BLaER1 (cell line): ENCODE results near the gene FBXW4.
A peak's percentile ranks its signal among the peaks of the same experiment; 100 is the strongest.

Experiments
- H3K27ac ChIP-seq: shearing (Covaris generic); formaldehyde crosslinking; 2 replicates; pipeline ENCODE4 v1.8.1; 2022
- H3K27me3 ChIP-seq: shearing (Covaris generic); formaldehyde crosslinking; 2 replicates; pipeline ENCODE4 v1.8.1; 2022
- H3K36me3 ChIP-seq: shearing (Covaris generic); formaldehyde crosslinking; 2 replicates; pipeline ENCODE4 v1.8.1; 2022
- H3K4me1 ChIP-seq: shearing (Covaris generic); formaldehyde crosslinking; 2 replicates; pipeline ENCODE4 v1.8.1; 2022
- H3K4me2 ChIP-seq: shearing (Covaris generic); formaldehyde crosslinking; 2 replicates; pipeline ENCODE4 v1.8.1; 2022
- H3K4me3 ChIP-seq: shearing (Covaris generic); formaldehyde crosslinking; 2 replicates; pipeline ENCODE4 v1.8.1; 2022
- H3K9ac ChIP-seq: shearing (Covaris generic); formaldehyde crosslinking; 2 replicates; pipeline ENCODE4 v1.8.1; 2022
- H3K9me3 ChIP-seq: shearing (Covaris generic); formaldehyde crosslinking; 2 replicates; pipeline ENCODE4 v1.8.1; 2022
- H4K20me1 ChIP-seq: shearing (Covaris generic); formaldehyde crosslinking; 2 replicates; pipeline ENCODE4 v1.8.1; 2022
- Cebpa-rat ChIP-seq: shearing (Covaris generic); IDR thresholded peaks from 2 replicates; pipeline ENCODE4 v1.8.1; 2022

The FBXW4 gene

GRCh38 chr10:101569622-101570427 lies 125.1 kb downstream of the FBXW4 start:
- no peaks in the 10 kb centered on the region for H3K36me3 ChIP-seq
- peaks cover 44% of the 10 kb centered on the region for H3K27me3 ChIP-seq
- peak overlapping the region; percentile 75 for H3K4me3 ChIP-seq
- TF ChIP-seq Cebpa-rat: no peak
- peaks cover 37% of the 10 kb centered on the region for H3K4me1 ChIP-seq
- H4K20me1 ChIP-seq: no peaks in the 10 kb centered on the region
- peak overlapping the region; percentile 75; the same call in 1 of the 2 replicates for H3K9ac ChIP-seq
- H3K4me2 ChIP-seq: peak overlapping the region; percentile 97
- no peak overlapping the region for H3K27ac ChIP-seq
- H3K9me3 ChIP-seq: peaks cover 5% of the 10 kb centered on the region; the same call in 1 of the 2 replicates

GRCh38 chr10:101569323-101569621 lies 125.7 kb downstream of the FBXW4 start:
- TF ChIP-seq Cebpa-rat: no peak
- Histone ChIP-seq H3K27ac (no peak overlapping the region), H4K20me1 (no peaks in the 10 kb centered on the region), H3K27me3 (peaks cover 44% of the 10 kb centered on the region), H3K36me3 (no peaks in the 10 kb centered on the region), H3K4me3 (peak overlapping the region; percentile 75), H3K9me3 (peaks cover 5% of the 10 kb centered on the region; the same call in 1 of the 2 replicates), H3K4me1 (peaks cover 37% of the 10 kb centered on the region), H3K9ac (no peak overlapping the region), H3K4me2 (peak overlapping the region; percentile 97)

GRCh38 chr10:101568054-101568745 lies 126.8 kb downstream of the FBXW4 start:
- no peak overlapping the region for H3K27ac ChIP-seq
- H3K4me1 ChIP-seq: peaks cover 37% of the 10 kb centered on the region
- TF ChIP-seq Cebpa-rat: no peak
- H4K20me1 ChIP-seq: no peaks in the 10 kb centered on the region
- H3K4me2 ChIP-seq: peak overlapping the region; percentile 64; the same call in 1 of the 2 replicates
- no peaks in the 10 kb centered on the region for H3K36me3 ChIP-seq
- H3K27me3 ChIP-seq: peaks cover 44% of the 10 kb centered on the region
- peaks cover 5% of the 10 kb centered on the region; the same call in 1 of the 2 replicates for H3K9me3 ChIP-seq
- H3K4me3 ChIP-seq: no peak overlapping the region
- H3K9ac ChIP-seq: no peak overlapping the region

DNA sequence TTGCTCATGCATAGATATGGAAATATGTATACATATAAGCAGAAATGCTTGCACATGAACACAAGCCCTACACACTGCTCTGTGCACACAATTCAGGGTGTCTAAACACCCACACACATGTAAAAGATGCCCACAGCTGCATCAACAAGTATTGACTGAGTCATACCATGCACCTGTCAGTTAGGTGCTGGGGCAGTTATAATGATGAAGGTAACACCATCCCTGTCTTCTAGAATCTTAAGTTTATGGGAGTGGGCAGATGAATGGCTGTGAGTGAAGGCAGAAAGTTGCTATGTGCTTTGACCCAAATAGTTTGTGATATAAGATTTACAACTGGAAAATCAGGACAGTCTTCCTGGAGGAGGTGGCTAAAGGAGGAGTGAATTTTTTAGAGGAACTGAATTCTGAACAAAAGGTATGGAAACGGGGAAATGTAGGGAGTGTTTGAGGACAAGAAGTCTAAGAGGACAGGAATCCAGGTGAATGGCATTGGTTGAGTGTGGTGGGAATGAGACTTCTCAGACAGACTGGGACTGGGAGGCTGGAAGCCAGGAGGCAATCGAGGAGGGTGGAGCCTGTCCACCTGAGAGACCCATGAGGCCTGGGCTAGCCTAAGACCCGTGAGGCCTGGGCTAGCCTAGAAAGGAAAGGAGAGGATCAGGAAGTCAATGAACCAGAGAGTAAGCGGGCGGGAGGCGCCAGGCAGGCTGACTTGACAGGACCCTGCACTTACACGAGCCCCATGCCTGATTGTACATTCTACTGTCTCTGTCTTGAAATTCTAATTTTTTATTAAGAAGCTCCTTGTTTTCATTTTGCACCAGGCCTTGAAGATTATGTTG lies 127.6 kb downstream of the FBXW4 start:
- no peak overlapping the region for H3K4me3 ChIP-seq

GRCh38 chr10:101566333-101567164 lies 128.4 kb downstream of the FBXW4 start:
- Histone ChIP-seq H4K20me1 (no peaks in the 10 kb centered on the region), H3K27me3 (peaks cover 44% of the 10 kb centered on the region), H3K4me1 (peaks cover 38% of the 10 kb centered on the region), H3K4me2 (peak overlapping the region; percentile 64), H3K27ac (no peak overlapping the region), H3K9me3 (no peaks in the 10 kb centered on the region), H3K4me3 (no peak overlapping the region), H3K36me3 (no peaks in the 10 kb centered on the region), H3K9ac (no peak overlapping the region)
- no peak for TF ChIP-seq Cebpa-rat

More for the DNA sequence above, 127.6 kb downstream of the FBXW4 start:
- Histone ChIP-seq H3K9ac (no peak overlapping the region), H3K4me2 (peak overlapping the region; percentile 64), H3K27ac (no peak overlapping the region), H3K27me3 (peaks cover 44% of the 10 kb centered on the region), H3K36me3 (no peaks in the 10 kb centered on the region), H4K20me1 (no peaks in the 10 kb centered on the region), H3K9me3 (no peaks in the 10 kb centered on the region), H3K4me1 (peaks cover 37% of the 10 kb centered on the region)
- no peak for TF ChIP-seq Cebpa-rat

- TF ChIP-seq Cebpa-rat: no peak
- H3K4me3 ChIP-seq: no peak overlapping the region
- H3K4me2 ChIP-seq: peak overlapping the region; percentile 64
- peaks cover 40% of the 10 kb centered on the region for H3K4me1 ChIP-seq
- H3K27ac ChIP-seq: no peak overlapping the region
- H4K20me1 ChIP-seq: no peaks in the 10 kb centered on the region
- no peaks in the 10 kb centered on the region for H3K9me3 ChIP-seq
- H3K36me3 ChIP-seq: no peaks in the 10 kb centered on the region
- no peak overlapping the region for H3K9ac ChIP-seq
- H3K27me3 ChIP-seq: peaks cover 44% of the 10 kb centered on the region
Measured at GRCh38 chr10:101565936-101566332, 129.0 kb downstream of the FBXW4 start.

- Histone ChIP-seq H3K27ac (no peak overlapping the region), H3K27me3 (peaks cover 44% of the 10 kb centered on the region), H3K4me2 (no peak overlapping the region), H3K4me3 (no peak overlapping the region), H3K36me3 (no peaks in the 10 kb centered on the region), H4K20me1 (no peaks in the 10 kb centered on the region), H3K4me1 (peaks cover 40% of the 10 kb centered on the region), H3K9ac (no peak overlapping the region), H3K9me3 (no peaks in the 10 kb centered on the region)
- no peak for TF ChIP-seq Cebpa-rat
Measured at GRCh38 chr10:101565370-101565900, 129.5 kb downstream of the FBXW4 start.

DNA sequence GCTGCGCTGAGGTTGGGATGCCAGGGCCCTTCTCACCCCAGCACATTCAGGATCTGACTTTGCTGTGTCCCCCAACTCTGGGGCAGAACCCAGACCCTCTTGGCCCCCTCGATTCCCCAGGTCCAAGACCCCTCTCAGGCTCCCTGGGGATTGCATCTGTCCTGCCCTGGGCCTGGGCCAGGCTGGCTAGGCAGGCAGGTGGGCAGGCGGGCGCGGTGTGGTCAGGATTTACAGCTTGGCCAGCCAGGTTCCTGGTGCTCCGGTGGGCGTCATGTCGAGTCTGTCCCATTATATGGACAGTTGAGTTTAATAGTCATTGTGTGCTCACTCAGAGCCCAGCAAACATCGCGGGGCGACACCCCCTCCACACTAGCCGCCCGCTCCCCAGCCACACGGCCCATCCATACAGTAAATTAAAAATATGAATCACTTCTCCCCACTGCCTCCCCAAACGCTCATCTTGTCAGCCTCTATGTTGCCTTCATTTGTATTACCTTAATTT lies 130.4 kb downstream of the FBXW4 start:
- Histone ChIP-seq H3K4me1 (peaks cover 39% of the 10 kb centered on the region), H3K4me2 (no peak overlapping the region), H4K20me1 (no peaks in the 10 kb centered on the region), H3K9me3 (no peaks in the 10 kb centered on the region), H3K9ac (no peak overlapping the region), H3K27ac (no peak overlapping the region), H3K36me3 (no peaks in the 10 kb centered on the region), H3K27me3 (peaks cover 40% of the 10 kb centered on the region), H3K4me3 (no peak overlapping the region)
- no peak for TF ChIP-seq Cebpa-rat
